ENCODE results near the gene DNAJC4. TPM values are rescaled to one million over a fixed set of nuclear protein-coding genes. Genes with fewer than 3 reads are reported as not detected.

DNAJC4 gene
- total and polyA plus RNA-seq, 9 of the 15 experiments (the other 6 are each of a cell fraction or from before 2014, with no cell fraction given): 4.0 to 32.6 (median 19.9) TPM

- TF ChIP-seq ZNF766 (CRISPR knock-in tag; conservative IDR thresholded peaks at IDR 0.05) (no peak), MYBL2 (IDR thresholded peaks at IDR 0.05; ENCODE audit: low read depth) (no peak), MYBL2 (CRISPR knock-in tag; IDR thresholded peaks at IDR 0.05; ENCODE audit: borderline replicate concordance) (no peak), ZNF212 (CRISPR knock-in tag; IDR thresholded peaks at IDR 0.05) (0 out of 2 replicates have a peak, but pooled peaks have one; percentile 76), NFIX (CRISPR knock-in tag; IDR thresholded peaks at IDR 0.05; ENCODE audit: low read depth) (no peak), ZNF79 (CRISPR knock-in tag; IDR thresholded peaks at IDR 0.05; ENCODE audit: low read depth) (no peak), ZNF668 (CRISPR knock-in tag; IDR thresholded peaks at IDR 0.05) (no peak), U2AF1 (optimal IDR thresholded peaks at IDR 0.05; ENCODE audit: low read depth, low read length) (peak; percentile 49), ELK3 (CRISPR knock-in tag; IDR thresholded peaks at IDR 0.05) (no peak), KAT7 (CRISPR knock-in tag; IDR thresholded peaks at IDR 0.05; ENCODE audit: borderline replicate concordance) (no peak; the same call in 1 of the 2 replicates), STAT6 (CRISPR knock-in tag; IDR thresholded peaks at IDR 0.05) (no peak), SRSF7 (optimal IDR thresholded peaks at IDR 0.05; ENCODE audit: low read depth, low read length) (no peak), SPI1 (IDR thresholded peaks at IDR 0.05; ENCODE audit: borderline replicate concordance, low read depth, low read length) (no peak), L3MBTL2 (IDR thresholded peaks at IDR 0.05) (peak; percentile 98), ZNF57 (CRISPR knock-in tag; IDR thresholded peaks at IDR 0.05) (0 out of 2 replicates have a peak, but pooled peaks have one; percentile 55), CBFB (CRISPR knock-in tag; IDR thresholded peaks at IDR 0.05) (no peak), SMARCA4 (IDR thresholded peaks at IDR 0.05) (peak; percentile 17; the same call in 1 of the 2 replicates), CREB3L1 (IDR thresholded peaks at IDR 0.05; ENCODE audit: borderline replicate concordance, low read depth) (peak; percentile 89), RFX7 (CRISPR knock-in tag; IDR thresholded peaks at IDR 0.05) (no peak), GABPA (tag; conservative IDR thresholded peaks at IDR 0.05; ENCODE audit: low read depth) (peak; percentile 74), KLF13 (tag; IDR thresholded peaks at IDR 0.05; ENCODE audit: borderline replicate concordance, low read depth) (peak; percentile 64), PHB (CRISPR knock-in tag; IDR thresholded peaks at IDR 0.05) (0 out of 2 replicates have a peak, but pooled peaks have one; percentile 79), POLR2H (tag; IDR thresholded peaks at IDR 0.05; ENCODE audit: low read depth) (peak; percentile 97)
- TF ChIP-seq, protein P1, sequence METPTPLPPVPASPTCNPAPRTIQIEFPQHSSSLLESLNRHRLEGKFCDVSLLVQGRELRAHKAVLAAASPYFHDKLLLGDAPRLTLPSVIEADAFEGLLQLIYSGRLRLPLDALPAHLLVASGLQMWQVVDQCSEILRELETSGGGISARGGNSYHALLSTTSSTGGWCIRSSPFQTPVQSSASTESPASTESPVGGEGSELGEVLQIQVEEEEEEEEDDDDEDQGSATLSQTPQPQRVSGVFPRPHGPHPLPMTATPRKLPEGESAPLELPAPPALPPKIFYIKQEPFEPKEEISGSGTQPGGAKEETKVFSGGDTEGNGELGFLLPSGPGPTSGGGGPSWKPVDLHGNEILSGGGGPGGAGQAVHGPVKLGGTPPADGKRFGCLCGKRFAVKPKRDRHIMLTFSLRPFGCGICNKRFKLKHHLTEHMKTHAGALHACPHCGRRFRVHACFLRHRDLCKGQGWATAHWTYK (CRISPR knock-in tag; IDR thresholded peaks at IDR 0.05): peak; percentile 66; the same call in 1 of the 2 replicates
These were observed 45.1 kb upstream of the DNAJC4 start (continued) for GRCh38 chr11:64185175-64185692.
